ENCODE results near the gene SRA1. TPM values are rescaled to one million over a fixed set of nuclear protein-coding genes. Genes with fewer than 3 reads are reported as not detected.

SRA1 gene
- total and polyA plus RNA-seq, 3 donors from 2014 or later = 43.1 to 51.3 (median 49.0) TPM

- Histone ChIP-seq H3K27ac (peak overlapping the region; percentile 86 to 93), H3K4me1 (peaks cover 23% of the 10 kb centered on the region), H3K9me3 (no peaks in the 10 kb centered on the region), H3K36me3 (ENCODE audit: low read depth, missing control alignments) (no peaks in the 10 kb centered on the region), H3K4me3 (peak overlapping the region; percentile 61 to 76), H3K27me3 (no peaks in the 10 kb centered on the region)
- intact Hi-C loops (cut with DNase I; ENCODE audit: low total_unique reads) = no loop called here
- no peak for TF ChIP-seq POLR2A (IDR thresholded peaks at IDR 0.05)
- WGBS, 2 donors = 37 to 43% methylated on average over 8 of the region's 8 CpGs
- DNase-seq = no peak
Measured at GRCh38 chr5:140563596-140563995, 6.3 kb upstream of the SRA1 start.

GRCh38 chr5:140561753-140562523 is 4.7 kb upstream of the SRA1 start:
- H3K36me3 ChIP-seq (ENCODE audit: low read depth, missing control alignments) = no peaks in the 10 kb centered on the region
- H3K9me3 ChIP-seq = no peaks in the 10 kb centered on the region
- H3K4me1 ChIP-seq = peaks cover 30% of the 10 kb centered on the region
- DNase-seq = no peak
- H3K4me3 ChIP-seq = no peak overlapping the region
- 88 to 91% methylated on average over 8 to 10 of the region's 10 CpGs for WGBS, 2 donors
- no peaks in the 10 kb centered on the region for H3K27me3 ChIP-seq
- TF ChIP-seq CTCF (IDR thresholded peaks at IDR 0.05) = no peak
- no peak for TF ChIP-seq POLR2A (IDR thresholded peaks at IDR 0.05)
- intact Hi-C loops (cut with DNase I; ENCODE audit: low total_unique reads) = no loop called here
- no peak overlapping the region for H3K27ac ChIP-seq

- H3K27ac ChIP-seq = no peak overlapping the region
- intact Hi-C loops (cut with DNase I; ENCODE audit: low total_unique reads) = no loop called here
- no peaks in the 10 kb centered on the region for H3K27me3 ChIP-seq
- no peak for DNase-seq
- 85 to 89% methylated on average over 10 of the region's 10 CpGs for WGBS, 2 donors
- TF ChIP-seq POLR2A (IDR thresholded peaks at IDR 0.05) = no peak
- TF ChIP-seq CTCF (IDR thresholded peaks at IDR 0.05) = no peak
- no peak overlapping the region for H3K4me3 ChIP-seq
- H3K4me1 ChIP-seq = peaks cover 37% of the 10 kb centered on the region
- H3K9me3 ChIP-seq = no peaks in the 10 kb centered on the region
- H3K36me3 ChIP-seq (ENCODE audit: low read depth, missing control alignments) = no peaks in the 10 kb centered on the region
Measured at GRCh38 chr5:140560227-140560626, 3.0 kb upstream of the SRA1 start.

GRCh38 chr5:140558542-140558941 is 1.3 kb upstream of the SRA1 start:
- Histone ChIP-seq H3K9me3 (no peaks in the 10 kb centered on the region), H3K27me3 (no peaks in the 10 kb centered on the region), H3K36me3 (ENCODE audit: low read depth, missing control alignments) (no peaks in the 10 kb centered on the region), H3K27ac (peak overlapping the region in 1 of 2 donors; percentile 91), H3K4me3 (no peak overlapping the region), H3K4me1 (peaks cover 33% of the 10 kb centered on the region)
- no peak for DNase-seq
- TF ChIP-seq POLR2A (IDR thresholded peaks at IDR 0.05) (no peak), CTCF (IDR thresholded peaks at IDR 0.05) (no peak)
- 90 to 91% methylated on average over 8 to 9 of the region's 9 CpGs for WGBS, 2 donors
- intact Hi-C loops (cut with DNase I; ENCODE audit: low total_unique reads) = no loop called here

- no peak overlapping the region for H3K4me3 ChIP-seq
- intact Hi-C loops (cut with DNase I; ENCODE audit: low total_unique reads) = no loop called here
- WGBS, 2 donors = 63 to 79% methylated on average over 3 of the region's 3 CpGs
Measured at GRCh38 chr5:140557965-140558364, 692 bp upstream of the SRA1 start.

More at GRCh38 chr5:140557965-140558364, 692 bp upstream of the SRA1 start:
- DNase-seq = no peak
- Histone ChIP-seq H3K4me1 (peaks cover 27% of the 10 kb centered on the region), H3K36me3 (ENCODE audit: low read depth, missing control alignments) (no peaks in the 10 kb centered on the region), H3K9me3 (no peaks in the 10 kb centered on the region), H3K27me3 (no peaks in the 10 kb centered on the region), H3K27ac (peak overlapping the region; percentile 88 to 91)
- no peak for TF ChIP-seq POLR2A (IDR thresholded peaks at IDR 0.05)
- no peak for TF ChIP-seq CTCF (IDR thresholded peaks at IDR 0.05)

Data from testis (tissue), 3 donors.